Esophagus squamous epithelium (tissue), 5 donors: ENCODE data around the gene KANSL1L. TPM values are rescaled to one million over a fixed set of nuclear protein-coding genes. Genes with fewer than 3 reads are reported as not detected.

Source experiments
- DNase-seq: peaks from one replicate; lab custom pipeline; 2025; lab: John Stamatoyannopoulos, UW
- H3K27ac ChIP-seq, 4 donors: fragments of 200-600 bp; sonication (generic); one replicate each; pipeline ENCODE4 v1.5.1; 2016 to 2019; ENCODE audit warnings: mild to moderate bottlenecking in 1 of 4
- H3K27me3 ChIP-seq, 4 donors: fragments of 200-600 bp; sonication (generic); 1 replicate in 3 of 4; 2 replicates in 1 of 4; pipeline versions ENCODE4 v1.5.1 to v1.6.0; 2017 to 2021; ENCODE audit warnings: antibody characterized with exemption in 1 of 4
- H3K36me3 ChIP-seq, 3 donors: fragments of 200-600 bp; sonication (generic); one replicate each; pipeline ENCODE4 v1.5.1; 2016 to 2019
- H3K4me1 ChIP-seq, 3 donors: fragments of 200-600 bp; sonication (generic); one replicate each; pipeline ENCODE4 v1.5.1; 2017 to 2019
- H3K4me3 ChIP-seq, 4 donors: fragments of 200-600 bp; sonication (generic); 1 replicate in 3 of 4; 2 replicates in 1 of 4; pipeline ENCODE4 v1.5.1; 2016 to 2019; ENCODE audit warnings: mild to moderate bottlenecking in 2 of 4, moderate library complexity in 1 of 4
- H3K9me3 ChIP-seq, 3 donors: fragments of 200-600 bp; sonication (generic); one replicate each; pipeline ENCODE4 v1.5.1; 2016 to 2019
- CTCF ChIP-seq, 6 experiments: fragments of 450-650 bp in 4 of 6; fragments of 200-600 bp in 2 of 6; sonication (generic) in 2 of 6; IDR thresholded peaks; one replicate each; pipeline ENCODE4 v1.5.1; 2016 to 2019; ENCODE audit warnings: antibody characterized with exemption in 6 of 6, mild to moderate bottlenecking in 4 of 6, moderate library complexity in 4 of 6
- POLR2A ChIP-seq, 4 donors: fragments of 450-650 bp; IDR thresholded peaks; one replicate each; pipeline ENCODE4 v1.6.1; 2017; ENCODE audit warnings: antibody characterized with exemption in 4 of 4, mild to moderate bottlenecking in 4 of 4, moderate library complexity in 3 of 4
- WGBS, 2 donors: methylation state at CpG; one replicate each; pipeline ENCODE4 v1.1.5; 2018; 5-methylcytosine and 5-hydroxymethylcytosine counted together
- intact Hi-C: fragments of 100-400 bp; cut with DNase I; formaldehyde crosslinking; loops from one replicate; pipeline ENCODE4 v1.15.0; 2022
- total RNA-seq, 4 donors: library from RNA; depleted of rRNA; stranded (reverse); fragments of >200 nt; gene quantifications; one replicate each; pipeline ENCODE4 v1.1.0, GENCODE V29; 2016
- donor health status: DM: yes; HTN: yes; CAD: no.

The KANSL1L gene
- total RNA-seq, 4 donors from 2014 or later, result 9.1 to 21.7 (median 13.6) TPM

- no peak overlapping the region for H3K27ac ChIP-seq
- no peaks in the 10 kb centered on the region for H3K9me3 ChIP-seq
- TF ChIP-seq CTCF (IDR thresholded peaks at IDR 0.05) (no peak), POLR2A (IDR thresholded peaks at IDR 0.05) (no peak)
- 78 to 87% methylated on average over 1 of the region's 1 CpG for WGBS, 2 donors
- intact Hi-C loops, result no loop called here
- H3K4me1 ChIP-seq, result peaks cover 0 to 3% (median 0%) of the 10 kb centered on the region in 3 donors
- H3K36me3 ChIP-seq, result no peaks in the 10 kb centered on the region
- H3K4me3 ChIP-seq, result no peak overlapping the region
- H3K27me3 ChIP-seq, result peaks cover 0 to 10% (median 0%) of the 10 kb centered on the region in 4 donors
- DNase-seq, result no peak
These were observed 31.9 kb upstream of the KANSL1L start for GRCh38 chr2:210203147-210203546.

- Histone ChIP-seq H3K27me3 (peaks cover 0 to 5% (median 0%) of the 10 kb centered on the region in 4 donors), H3K9me3 (no peaks in the 10 kb centered on the region), H3K36me3 (no peaks in the 10 kb centered on the region), H3K4me3 (no peak overlapping the region), H3K27ac (no peak overlapping the region), H3K4me1 (peaks cover 0 to 3% (median 3%) of the 10 kb centered on the region in 3 donors)
- intact Hi-C loops, result loop anchor here (5.0 to 10.0 kb wide), 2 partner anchors 135 to 223 kb away; no protein-coding TSS in a partner anchor
- TF ChIP-seq POLR2A (IDR thresholded peaks at IDR 0.05) (no peak), CTCF (IDR thresholded peaks at IDR 0.05) (no peak)
- DNase-seq, result no peak
- 83 to 87% methylated on average over 3 of the region's 3 CpGs for WGBS, 2 donors
These were observed 28.6 kb upstream of the KANSL1L start for GRCh38 chr2:210199854-210200253.

DNA sequence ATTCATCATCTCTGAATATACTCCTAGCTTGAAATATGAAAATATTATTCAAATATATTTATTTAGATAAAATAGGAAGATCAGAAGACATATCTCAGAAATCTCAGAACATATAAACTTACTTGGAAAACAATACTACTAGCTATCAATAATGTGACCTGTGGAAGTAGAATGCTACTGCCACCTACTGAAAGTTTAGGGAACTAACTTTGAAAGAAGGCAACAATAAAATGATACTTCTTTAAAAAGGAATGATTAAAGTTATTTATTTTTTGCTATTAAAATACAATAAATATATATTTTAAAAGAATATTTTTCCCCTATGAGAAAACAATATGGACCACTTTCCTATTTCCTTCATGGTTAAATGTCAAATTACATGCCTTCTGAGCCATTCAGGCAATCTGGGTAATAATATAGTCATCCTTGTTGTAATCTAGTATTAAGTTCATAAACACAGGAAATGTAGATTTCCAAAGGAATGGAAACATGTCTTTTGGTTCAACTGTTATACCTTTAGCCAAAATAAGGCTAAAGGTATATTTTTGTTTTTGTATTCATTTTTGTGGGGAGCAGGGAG, 28.1 kb upstream of the KANSL1L start:
- Histone ChIP-seq H3K4me3 (no peak overlapping the region), H3K9me3 (no peaks in the 10 kb centered on the region), H3K27ac (no peak overlapping the region), H3K27me3 (peaks cover 0 to 5% (median 0%) of the 10 kb centered on the region in 4 donors), H3K36me3 (no peaks in the 10 kb centered on the region), H3K4me1 (peaks cover 0 to 3% (median 3%) of the 10 kb centered on the region in 3 donors)
- intact Hi-C loops, result loop anchor here (5.0 to 10.0 kb wide), 2 partner anchors 134 to 222 kb away; no protein-coding TSS in a partner anchor
- TF ChIP-seq POLR2A (IDR thresholded peaks at IDR 0.05) (no peak), CTCF (IDR thresholded peaks at IDR 0.05) (peak; percentile 33 to 71 (median 58))
- no peak for DNase-seq

GRCh38 chr2:210198326-210198725, 27.1 kb upstream of the KANSL1L start:
- no peak for DNase-seq
- 7 to 17% methylated on average over 1 of the region's 1 CpG for WGBS, 2 donors
- intact Hi-C loops, result loop anchor here (5.0 to 10.0 kb wide), 2 partner anchors 134 to 221 kb away; no protein-coding TSS in a partner anchor

More at GRCh38 chr2:210198326-210198725, 27.1 kb upstream of the KANSL1L start:
- Histone ChIP-seq H3K9me3 (no peaks in the 10 kb centered on the region), H3K27ac (no peak overlapping the region), H3K36me3 (no peaks in the 10 kb centered on the region), H3K27me3 (peaks cover 0 to 5% (median 0%) of the 10 kb centered on the region in 4 donors), H3K4me1 (peaks cover 0 to 3% (median 3%) of the 10 kb centered on the region in 3 donors), H3K4me3 (no peak overlapping the region)
- no peak for TF ChIP-seq CTCF (IDR thresholded peaks at IDR 0.05)
- no peak for TF ChIP-seq POLR2A (IDR thresholded peaks at IDR 0.05)
